GM12872 (cell line): ENCODE data around the gene TMEM63C.

ENCODE experiments used
- TF ChIP-seq, protein P1 (sequence below): IDR thresholded peaks from 3 replicates; pipeline ENCODE4 v1.5.1; 2011; ENCODE audit warnings: low read depth, mild to moderate bottlenecking, low read length, moderate library complexity; ENCODE audit not compliant: insufficient read depth

The TMEM63C gene

DNA sequence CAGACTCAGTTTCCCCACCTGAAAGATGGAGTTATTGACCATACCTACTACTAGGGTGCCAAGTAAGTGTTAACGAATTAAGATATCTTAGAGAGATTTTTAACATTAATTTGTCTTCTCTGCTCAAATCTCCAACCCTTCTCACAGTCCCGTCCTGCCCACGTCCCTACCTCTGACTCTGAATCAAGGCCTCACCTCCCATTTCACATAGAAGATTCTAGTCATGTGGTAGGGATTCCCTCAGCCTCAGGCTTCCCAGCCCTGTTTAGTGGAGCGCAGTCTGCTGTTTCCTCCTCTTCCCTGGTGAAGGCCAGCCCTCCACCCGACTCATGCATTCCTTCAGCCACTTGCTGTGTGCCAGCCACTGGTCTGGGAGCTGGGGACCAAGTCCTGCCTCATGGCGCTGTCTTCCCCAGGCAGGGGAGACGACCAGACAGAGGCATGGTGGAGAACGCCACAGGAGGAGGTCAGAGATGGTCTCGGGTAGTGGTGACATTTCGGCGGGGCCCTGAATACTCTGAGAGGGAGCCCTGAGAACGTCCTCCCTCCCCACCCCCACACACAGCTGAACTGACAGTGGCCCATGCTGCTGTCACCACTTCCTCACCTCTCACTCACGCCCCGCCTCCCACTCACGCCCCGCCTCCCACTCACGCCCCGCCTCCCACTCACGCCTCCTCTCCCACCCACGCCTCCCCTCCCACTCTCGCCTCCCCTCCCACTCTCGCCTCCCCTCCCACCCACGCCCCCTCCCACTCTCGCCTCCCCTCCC is 38.8 kb downstream of the TMEM63C start:
- TF ChIP-seq, protein P1, sequence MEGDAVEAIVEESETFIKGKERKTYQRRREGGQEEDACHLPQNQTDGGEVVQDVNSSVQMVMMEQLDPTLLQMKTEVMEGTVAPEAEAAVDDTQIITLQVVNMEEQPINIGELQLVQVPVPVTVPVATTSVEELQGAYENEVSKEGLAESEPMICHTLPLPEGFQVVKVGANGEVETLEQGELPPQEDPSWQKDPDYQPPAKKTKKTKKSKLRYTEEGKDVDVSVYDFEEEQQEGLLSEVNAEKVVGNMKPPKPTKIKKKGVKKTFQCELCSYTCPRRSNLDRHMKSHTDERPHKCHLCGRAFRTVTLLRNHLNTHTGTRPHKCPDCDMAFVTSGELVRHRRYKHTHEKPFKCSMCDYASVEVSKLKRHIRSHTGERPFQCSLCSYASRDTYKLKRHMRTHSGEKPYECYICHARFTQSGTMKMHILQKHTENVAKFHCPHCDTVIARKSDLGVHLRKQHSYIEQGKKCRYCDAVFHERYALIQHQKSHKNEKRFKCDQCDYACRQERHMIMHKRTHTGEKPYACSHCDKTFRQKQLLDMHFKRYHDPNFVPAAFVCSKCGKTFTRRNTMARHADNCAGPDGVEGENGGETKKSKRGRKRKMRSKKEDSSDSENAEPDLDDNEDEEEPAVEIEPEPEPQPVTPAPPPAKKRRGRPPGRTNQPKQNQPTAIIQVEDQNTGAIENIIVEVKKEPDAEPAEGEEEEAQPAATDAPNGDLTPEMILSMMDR: no peak

DNA sequence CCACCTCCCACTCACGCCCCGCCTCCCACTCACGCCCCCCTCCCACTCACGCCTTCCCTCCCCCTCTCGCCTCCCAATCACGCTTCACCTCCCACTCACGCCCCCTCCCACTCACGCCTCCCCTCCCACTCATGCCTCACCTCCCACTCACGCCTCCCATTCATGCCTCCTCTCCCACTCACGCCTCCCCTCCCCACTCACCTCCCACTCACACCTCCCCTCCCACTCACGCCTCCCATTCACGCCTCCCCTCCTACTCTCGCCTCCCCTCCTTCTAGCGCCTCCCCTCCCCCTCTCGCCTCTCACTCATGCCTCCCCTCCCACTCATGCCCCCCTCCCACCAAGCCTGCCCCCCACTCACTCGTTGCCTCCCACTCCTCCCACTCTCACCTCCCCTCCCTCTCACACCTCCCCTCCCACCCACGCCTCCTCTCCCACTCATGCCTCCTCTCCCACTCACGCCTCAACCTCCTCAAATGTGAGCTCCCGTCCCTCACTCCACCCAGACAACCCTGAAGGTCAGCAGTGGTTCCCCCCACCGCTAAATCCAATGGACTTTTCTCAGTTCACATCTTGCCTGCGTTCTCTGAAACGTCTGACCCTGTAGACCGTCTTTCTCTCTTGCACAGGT is 39.8 kb downstream of the TMEM63C start:
- TF ChIP-seq, protein P1: no peak

DNA sequence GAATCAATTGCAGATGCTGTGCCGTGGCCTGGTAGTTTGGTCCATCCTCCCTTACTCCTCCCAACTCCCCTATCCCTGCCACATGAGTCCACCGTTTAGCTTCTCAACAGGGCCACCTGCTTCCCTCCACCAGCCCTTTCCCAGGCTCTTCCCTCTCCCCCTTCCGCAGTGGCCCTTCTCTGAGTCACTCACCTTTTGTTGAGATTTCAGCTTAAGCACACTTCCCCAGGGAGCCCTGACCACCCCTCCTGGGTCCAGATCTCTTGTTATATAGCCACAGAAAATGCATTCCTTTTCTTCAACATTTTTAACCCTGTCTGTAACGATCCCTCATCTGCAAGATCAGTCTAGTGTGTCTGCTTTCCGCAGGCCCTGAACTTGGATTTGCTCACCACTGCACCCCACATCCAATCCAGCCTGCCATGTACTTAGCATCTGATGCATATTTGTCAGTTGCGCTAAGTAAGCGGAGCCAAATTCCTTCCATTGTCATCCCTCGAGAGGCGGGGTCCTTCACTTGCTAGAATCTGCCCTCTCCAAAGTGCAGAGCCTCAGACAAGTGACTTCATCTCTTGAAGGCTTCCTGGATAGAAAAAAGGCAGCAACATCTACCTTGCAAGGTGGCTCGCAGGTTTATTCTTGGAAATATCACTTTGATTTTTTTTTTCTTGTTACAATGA is 41.1 kb downstream of the TMEM63C start:
- TF ChIP-seq, protein P1: no peak

DNA sequence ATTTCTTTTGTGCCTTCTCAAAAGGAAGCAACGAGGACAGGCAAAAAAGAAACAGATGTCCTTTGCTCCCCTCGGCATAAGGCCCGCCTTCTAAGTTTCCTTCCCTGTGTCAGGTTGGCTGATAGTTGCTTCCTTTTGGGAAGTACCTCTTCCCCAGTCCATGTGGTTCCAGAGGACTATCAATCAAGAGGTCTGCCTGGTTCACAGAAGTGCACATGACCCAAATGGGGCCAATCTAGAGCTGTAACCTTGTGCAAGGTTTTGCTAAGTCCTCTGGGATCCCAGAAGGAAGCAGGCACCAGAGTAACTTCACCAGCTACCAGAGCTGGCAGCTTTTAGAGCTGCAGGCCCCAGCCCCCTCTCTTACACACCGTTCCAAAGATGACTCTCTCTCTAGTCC is 42.6 kb downstream of the TMEM63C start:
- TF ChIP-seq, protein P1: no peak

DNA sequence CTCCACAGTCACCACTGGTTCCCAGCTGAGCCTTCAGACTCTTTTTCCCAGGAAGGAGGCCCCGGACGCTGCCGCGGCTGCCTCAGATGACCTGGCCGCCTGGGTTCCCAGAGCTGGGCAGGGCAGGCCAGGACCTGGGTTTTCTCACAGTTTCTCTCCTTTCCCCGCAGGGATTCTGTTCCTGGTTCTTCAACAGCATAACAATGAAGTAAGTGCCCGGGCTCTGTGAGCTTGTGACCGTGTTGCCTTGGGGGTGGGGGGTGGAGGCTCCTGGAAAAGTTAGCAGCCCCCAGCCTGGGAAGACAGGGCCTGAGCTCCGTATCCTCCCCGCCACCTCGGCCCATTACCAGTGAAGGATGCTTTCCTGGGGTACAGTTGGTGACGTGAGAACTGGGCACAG is 43.7 kb downstream of the TMEM63C start:
- TF ChIP-seq, protein P1: no peak

DNA sequence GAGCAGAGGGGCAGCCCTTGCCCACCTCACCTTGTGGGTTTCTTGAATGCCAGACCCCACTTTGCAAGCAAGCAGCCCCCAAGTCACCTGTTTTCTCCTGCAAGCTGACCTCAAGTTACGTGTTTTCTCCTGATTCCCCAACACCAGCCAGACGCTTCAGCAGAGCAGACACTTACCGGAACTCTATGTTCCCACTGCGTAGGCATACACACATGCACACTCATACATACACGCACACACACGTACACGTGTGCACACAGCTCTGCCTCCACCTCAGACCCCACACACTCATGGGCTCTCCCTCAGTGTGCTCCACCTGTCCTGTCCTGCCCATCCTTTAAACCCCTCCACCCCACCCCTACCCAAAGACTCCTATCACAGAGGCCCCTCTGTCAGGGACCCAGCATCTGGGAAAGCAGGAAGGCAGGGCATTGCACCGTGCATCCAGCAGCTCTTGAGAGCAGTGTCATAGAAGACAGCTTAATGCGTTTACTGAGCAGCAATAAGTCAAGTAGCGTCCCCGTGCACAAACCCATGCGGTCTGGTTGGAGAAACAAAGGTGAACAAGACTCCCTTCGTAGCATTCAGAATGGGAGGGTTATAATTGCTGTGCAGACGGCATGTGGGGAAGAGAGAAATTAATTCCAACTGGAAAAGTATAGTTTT is 44.4 kb downstream of the TMEM63C start:
- TF ChIP-seq, protein P1: no peak

DNA sequence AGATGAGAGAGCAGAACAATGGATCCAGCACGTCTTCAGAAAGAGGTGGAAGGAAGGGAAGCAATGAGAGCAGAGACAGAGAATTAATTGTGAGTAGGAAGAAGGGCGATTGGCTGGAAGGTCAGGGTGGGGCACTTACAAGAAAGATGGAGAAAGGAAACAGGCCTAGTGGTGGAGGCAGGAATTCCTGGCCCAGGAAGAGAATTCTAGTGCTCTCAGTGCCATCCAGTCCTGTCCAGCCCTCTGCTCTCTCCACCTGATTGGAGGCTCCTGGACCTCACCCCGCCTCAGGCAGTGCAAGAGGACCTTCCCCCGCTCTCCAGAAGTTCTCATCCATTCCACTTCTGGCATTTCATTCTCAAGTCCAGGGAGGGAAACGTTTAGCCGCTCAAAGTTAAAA is 46.5 kb downstream of the TMEM63C start:
- TF ChIP-seq, protein P1: no peak
